ENCODE results near the gene DUSP9. TPM values are rescaled to one million over a fixed set of nuclear protein-coding genes. Genes with fewer than 3 reads are reported as not detected.

Gene DUSP9
- total RNA-seq, 1 experiment from 2014 or later = 14.2 TPM

- H3K27me3 ChIP-seq (ENCODE audit: insufficient read depth, low read length) = no peaks in the 10 kb centered on the region
- H3K9me3 ChIP-seq (ENCODE audit: control insufficient read depth in 1 of 2, insufficient read depth in 1 of 2, low read depth in 1 of 2, low read length in 2 of 2) = no peaks in the 10 kb centered on the region
- no peak for ATAC-seq
- BruUV-seq (replicated peaks) = no TSS peak
- no peak for DNase-seq (ENCODE audit: low read depth, low spot score)
- no peaks in the 10 kb centered on the region for H4K20me1 ChIP-seq (ENCODE audit: insufficient read depth)
- no peak overlapping the region for H3K9ac ChIP-seq (ENCODE audit: low read length)
- no peaks in the 10 kb centered on the region for H3K9me2 ChIP-seq (ENCODE audit: insufficient read depth)
- CTCF ChIA-PET = no interaction called here
- no peaks in the 10 kb centered on the region for H3K4me1 ChIP-seq (ENCODE audit: control insufficient read depth in 1 of 2, insufficient read depth in 2 of 2, low read length in 2 of 2)
- no peak overlapping the region for H3K4me3 ChIP-seq (replicated peaks in 1 of 2; ENCODE audit: low read depth in 1 of 2, low read length in 2 of 2)
- H3K36me3 ChIP-seq (ENCODE audit: control insufficient read depth in 1 of 2, insufficient read depth in 2 of 2, low read length in 2 of 2) = no peaks in the 10 kb centered on the region
- TF ChIP-seq MAX (IDR thresholded peaks at IDR 0.05) = no peak
- TF ChIP-seq FOSL1 (IDR thresholded peaks at IDR 0.05; ENCODE audit: low read depth) = no peak
- no peak for TF ChIP-seq CBX3 (IDR thresholded peaks at IDR 0.05; ENCODE audit: low read depth)
- TF ChIP-seq TCF7L2 (IDR thresholded peaks at IDR 0.05; ENCODE audit: borderline replicate concordance, extremely low read depth, insufficient read depth, insufficient read length) = no peak
- TF ChIP-seq, protein P1, sequence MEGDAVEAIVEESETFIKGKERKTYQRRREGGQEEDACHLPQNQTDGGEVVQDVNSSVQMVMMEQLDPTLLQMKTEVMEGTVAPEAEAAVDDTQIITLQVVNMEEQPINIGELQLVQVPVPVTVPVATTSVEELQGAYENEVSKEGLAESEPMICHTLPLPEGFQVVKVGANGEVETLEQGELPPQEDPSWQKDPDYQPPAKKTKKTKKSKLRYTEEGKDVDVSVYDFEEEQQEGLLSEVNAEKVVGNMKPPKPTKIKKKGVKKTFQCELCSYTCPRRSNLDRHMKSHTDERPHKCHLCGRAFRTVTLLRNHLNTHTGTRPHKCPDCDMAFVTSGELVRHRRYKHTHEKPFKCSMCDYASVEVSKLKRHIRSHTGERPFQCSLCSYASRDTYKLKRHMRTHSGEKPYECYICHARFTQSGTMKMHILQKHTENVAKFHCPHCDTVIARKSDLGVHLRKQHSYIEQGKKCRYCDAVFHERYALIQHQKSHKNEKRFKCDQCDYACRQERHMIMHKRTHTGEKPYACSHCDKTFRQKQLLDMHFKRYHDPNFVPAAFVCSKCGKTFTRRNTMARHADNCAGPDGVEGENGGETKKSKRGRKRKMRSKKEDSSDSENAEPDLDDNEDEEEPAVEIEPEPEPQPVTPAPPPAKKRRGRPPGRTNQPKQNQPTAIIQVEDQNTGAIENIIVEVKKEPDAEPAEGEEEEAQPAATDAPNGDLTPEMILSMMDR (IDR thresholded peaks at IDR 0.05 in 2 of 3, conservative IDR thresholded peaks at IDR 0.05 in 1 of 3; ENCODE audit: borderline replicate concordance in 1 of 3, insufficient read depth in 1 of 3, low read depth in 2 of 3, low read length in 2 of 3) = no peak
- TF ChIP-seq ZNF274 (IDR thresholded peaks at IDR 0.05; ENCODE audit: low read depth, low read length) = no peak
- TF ChIP-seq CEBPB (IDR thresholded peaks at IDR 0.05; ENCODE audit: low read depth) = no peak
- no peak for TF ChIP-seq SP1 (IDR thresholded peaks at IDR 0.05; ENCODE audit: low read depth)
- no peak for TF ChIP-seq EZH2 (IDR thresholded peaks at IDR 0.05)
- no peak for TF ChIP-seq SRF (IDR thresholded peaks at IDR 0.05; ENCODE audit: low read depth)
- TF ChIP-seq ELF1 (IDR thresholded peaks at IDR 0.05; ENCODE audit: borderline replicate concordance, low read depth) = no peak
- TF ChIP-seq ZFX (IDR thresholded peaks at IDR 0.05) = no peak
- TF ChIP-seq POLR2AphosphoS5 (IDR thresholded peaks at IDR 0.05; ENCODE audit: low read depth, low read length) = no peak
- no peak for TF ChIP-seq RAD21 (IDR thresholded peaks at IDR 0.05; ENCODE audit: low read depth)
- POLR2A ChIA-PET = no interaction called here
- no peak overlapping the region for H3K27ac ChIP-seq (ENCODE audit: low read depth, low read length)
- RAD21 ChIA-PET (ENCODE audit: low non-redundant PET in 1 of 2, low total read pairs in 2 of 2, uncharacterized antibody in 2 of 2, unreplicated experiment in 2 of 2) = no interaction called here
- H3K79me2 ChIP-seq (ENCODE audit: insufficient read depth, low read length) = no peaks in the 10 kb centered on the region
- intact Hi-C loops (cut with micrococcal nuclease) = no loop called here
- no peak overlapping the region for H2AFZ ChIP-seq (ENCODE audit: low read depth, low read length, poor library complexity, severe bottlenecking)
- H3K4me2 ChIP-seq (ENCODE audit: low read length) = no peak overlapping the region
Measured at GRCh38 chrX:153606503-153606902, 40.5 kb upstream of the DUSP9 start.

Measured in HCT116 (cell line).